ENCODE results near the gene LGALS3BP. TPM values are rescaled to one million over a fixed set of nuclear protein-coding genes. Genes with fewer than 3 reads are reported as not detected.

LGALS3BP gene
- total RNA-seq, 1 donor, result 51.4 TPM

GRCh38 chr17:78922816-78923498, 56.8 kb downstream of the LGALS3BP start:
- no peak for DNase-seq (ENCODE audit: low read depth in 2 of 3, low spot score in 2 of 3)

GRCh38 chr17:78921437-78921971, 58.2 kb downstream of the LGALS3BP start:
- no peak for DNase-seq (ENCODE audit: low read depth in 2 of 3, low spot score in 2 of 3)

Other genes with a start within 250 kb of the LGALS3BP start
- gene CYTH1, start 197.7 kb downstream of the LGALS3BP start, total RNA-seq, result 49.0 TPM
- gene USP36, start 139.1 kb downstream of the LGALS3BP start, total RNA-seq, result 67.3 TPM
- 1.6 TPM for gene CEP295NL, start 76.7 kb downstream of the LGALS3BP start, total RNA-seq
- 29.6 TPM for gene TIMP2, start 54.5 kb downstream of the LGALS3BP start, total RNA-seq
- gene CANT1, start 29.8 kb upstream of the LGALS3BP start, total RNA-seq, result 70.8 TPM
- 0.54 TPM for gene C1QTNF1, start 44.2 kb upstream of the LGALS3BP start, total RNA-seq
- 57.4 TPM for gene ENGASE, start 94.9 kb upstream of the LGALS3BP start, total RNA-seq

Data from hematopoietic multipotent progenitor cell (in vitro differentiated cells).